Panc1 (cell line): ENCODE measurements around the gene ZNF155.

Experiments used
- POLR2AphosphoS5 ChIP-seq: IDR thresholded peaks from 2 replicates; pipeline ENCODE4 v1.6.1; 2012; ENCODE audit warnings: mild to moderate bottlenecking, low read depth, low read length, moderate library complexity
- REST ChIP-seq, 2 experiments: IDR thresholded peaks; 2 replicates each; pipeline ENCODE4 v1.6.1; 2011 to 2012; ENCODE audit warnings: low read depth in 2 of 2, control low read depth in 1 of 2, low read length in 1 of 2, mild to moderate bottlenecking in 1 of 2, moderate library complexity in 1 of 2; ENCODE audit not compliant: insufficient read depth in 1 of 2
- SIN3A ChIP-seq: IDR thresholded peaks from 2 replicates; pipeline ENCODE4 v1.6.1; 2012; ENCODE audit warnings: low read depth, mild to moderate bottlenecking, low read length, moderate library complexity, borderline replicate concordance; ENCODE audit not compliant: insufficient read depth
- TCF7L2 ChIP-seq: IDR thresholded peaks from 2 replicates; pipeline ENCODE4 v1.6.1; 2011; ENCODE audit warnings: mild to moderate bottlenecking, low read depth, low read length, inconsistent platforms
- TF ChIP-seq, protein P1 (sequence below): fragments of 450-650 bp; IDR thresholded peaks from 2 replicates; pipeline ENCODE4 v1.5.1; 2017; ENCODE audit warnings: mild to moderate bottlenecking

- TF ChIP-seq, protein P1, sequence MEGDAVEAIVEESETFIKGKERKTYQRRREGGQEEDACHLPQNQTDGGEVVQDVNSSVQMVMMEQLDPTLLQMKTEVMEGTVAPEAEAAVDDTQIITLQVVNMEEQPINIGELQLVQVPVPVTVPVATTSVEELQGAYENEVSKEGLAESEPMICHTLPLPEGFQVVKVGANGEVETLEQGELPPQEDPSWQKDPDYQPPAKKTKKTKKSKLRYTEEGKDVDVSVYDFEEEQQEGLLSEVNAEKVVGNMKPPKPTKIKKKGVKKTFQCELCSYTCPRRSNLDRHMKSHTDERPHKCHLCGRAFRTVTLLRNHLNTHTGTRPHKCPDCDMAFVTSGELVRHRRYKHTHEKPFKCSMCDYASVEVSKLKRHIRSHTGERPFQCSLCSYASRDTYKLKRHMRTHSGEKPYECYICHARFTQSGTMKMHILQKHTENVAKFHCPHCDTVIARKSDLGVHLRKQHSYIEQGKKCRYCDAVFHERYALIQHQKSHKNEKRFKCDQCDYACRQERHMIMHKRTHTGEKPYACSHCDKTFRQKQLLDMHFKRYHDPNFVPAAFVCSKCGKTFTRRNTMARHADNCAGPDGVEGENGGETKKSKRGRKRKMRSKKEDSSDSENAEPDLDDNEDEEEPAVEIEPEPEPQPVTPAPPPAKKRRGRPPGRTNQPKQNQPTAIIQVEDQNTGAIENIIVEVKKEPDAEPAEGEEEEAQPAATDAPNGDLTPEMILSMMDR: no peak
- TF ChIP-seq POLR2AphosphoS5: no peak
- no peak for TF ChIP-seq TCF7L2
- TF ChIP-seq REST (IDR thresholded peaks at IDR 0.05; ENCODE audit: insufficient read depth in 1 of 2, low read depth in 2 of 2, low read length in 1 of 2): no peak
- no peak for TF ChIP-seq SIN3A
Measured at GRCh38 chr19:44003461-44004009, 19.5 kb downstream of the ZNF155 start.
